HEK293 (cell line): Measurements from ENCODE around the gene DPRX.

ENCODE experiments used
- ATF2 ChIP-seq: fragments of 450-650 bp; formaldehyde crosslinking; IDR thresholded peaks from 2 replicates; pipeline ENCODE4 v1.5.1; 2016; ENCODE audit warnings: missing biosample characterization, missing genetic modification characterization, low read depth
- BCL11A ChIP-seq: fragments of 450-650 bp; formaldehyde crosslinking; IDR thresholded peaks from 2 replicates; pipeline ENCODE4 v1.5.1; 2016; ENCODE audit warnings: low read depth, missing biosample characterization, missing genetic modification characterization
- CTCF ChIP-seq: fragments of 450-650 bp; formaldehyde crosslinking; IDR thresholded peaks from 2 replicates; pipeline ENCODE4 v1.5.1; 2016; ENCODE audit warnings: missing biosample characterization, missing genetic modification characterization
- ZBTB26 ChIP-seq: fragments of 450-650 bp; formaldehyde crosslinking; optimal IDR thresholded peaks from 2 replicates; pipeline ENCODE3; 2016; ENCODE audit warnings: missing biosample characterization, mild to moderate bottlenecking, missing genetic modification characterization
- ZNF138 ChIP-seq: fragments of 450-650 bp; formaldehyde crosslinking; IDR thresholded peaks from 2 replicates; pipeline ENCODE4 v1.5.1; 2016; ENCODE audit warnings: missing biosample characterization, missing genetic modification characterization, borderline replicate concordance
- ZNF404 ChIP-seq: fragments of 450-650 bp; formaldehyde crosslinking; IDR thresholded peaks from 2 replicates; pipeline ENCODE4 v1.5.1; 2017; ENCODE audit warnings: missing biosample characterization, missing genetic modification characterization
- ZNF704 ChIP-seq: fragments of 450-650 bp; formaldehyde crosslinking; IDR thresholded peaks from 2 replicates; pipeline ENCODE4 v1.5.1; 2016; ENCODE audit warnings: missing biosample characterization, missing genetic modification characterization

GRCh38 chr19:53646144-53646543 lies 14.3 kb downstream of the DPRX start:
- no peak for TF ChIP-seq ATF2
- TF ChIP-seq ZNF404 = no peak
- no peak for TF ChIP-seq CTCF (tag by site-specific recombination)
- TF ChIP-seq ZBTB26 (tag by site-specific recombination) = no peak
- TF ChIP-seq ZNF138 (tag by site-specific recombination) = no peak
- no peak for TF ChIP-seq BCL11A (tag by site-specific recombination)
- TF ChIP-seq ZNF704 = no peak
